NCI-H748 treated with DMSO at 0.1 percent for 48 hours (cell line): ENCODE measurements around the gene PRDM8.

Experiments used
- DNase-seq: peaks from one replicate; lab custom pipeline; 2025; lab: John Stamatoyannopoulos, UW

Gene PRDM8

GRCh38 chr4:80201252-80202151 is 4.2 kb downstream of the PRDM8 start:
- no peak for DNase-seq

GRCh38 chr4:80202190-80202711 is 4.9 kb downstream of the PRDM8 start:
- no peak for DNase-seq

DNA sequence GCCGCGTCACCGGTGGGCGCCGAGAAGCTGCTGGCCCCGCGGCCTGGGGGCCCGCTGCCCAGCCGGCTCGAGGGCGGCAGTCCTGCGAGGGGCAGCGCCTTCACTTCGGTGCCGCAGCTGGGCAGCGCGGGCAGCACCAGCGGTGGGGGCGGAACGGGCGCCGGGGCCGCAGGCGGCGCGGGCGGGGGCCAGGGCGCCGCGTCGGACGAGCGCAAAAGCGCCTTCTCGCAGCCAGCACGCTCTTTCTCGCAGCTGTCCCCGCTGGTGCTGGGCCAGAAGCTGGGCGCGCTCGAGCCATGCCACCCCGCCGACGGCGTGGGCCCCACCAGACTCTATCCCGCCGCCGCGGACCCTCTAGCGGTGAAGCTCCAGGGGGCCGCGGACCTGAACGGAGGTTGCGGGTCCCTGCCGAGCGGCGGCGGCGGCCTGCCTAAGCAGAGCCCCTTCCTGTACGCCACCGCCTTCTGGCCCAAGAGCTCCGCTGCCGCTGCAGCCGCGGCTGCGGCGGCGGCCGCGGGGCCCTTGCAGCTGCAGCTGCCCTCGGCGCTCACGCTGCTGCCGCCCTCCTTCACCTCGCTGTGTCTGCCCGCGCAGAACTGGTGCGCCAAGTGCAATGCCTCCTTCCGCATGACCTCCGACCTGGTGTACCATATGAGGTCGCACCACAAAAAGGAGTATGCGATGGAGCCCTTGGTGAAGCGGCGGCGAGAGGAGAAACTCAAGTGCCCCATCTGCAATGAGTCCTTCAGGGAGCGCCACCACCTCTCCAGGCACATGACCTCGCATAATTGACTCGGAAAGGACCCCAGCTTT is 5.6 kb downstream of the PRDM8 start:
- DNase-seq = no peak

- DNase-seq = no peak
Measured at GRCh38 chr4:80204433-80205011, 7.2 kb downstream of the PRDM8 start.

- DNase-seq = no peak
Measured at GRCh38 chr4:80206111-80206510, 8.8 kb downstream of the PRDM8 start.

DNA sequence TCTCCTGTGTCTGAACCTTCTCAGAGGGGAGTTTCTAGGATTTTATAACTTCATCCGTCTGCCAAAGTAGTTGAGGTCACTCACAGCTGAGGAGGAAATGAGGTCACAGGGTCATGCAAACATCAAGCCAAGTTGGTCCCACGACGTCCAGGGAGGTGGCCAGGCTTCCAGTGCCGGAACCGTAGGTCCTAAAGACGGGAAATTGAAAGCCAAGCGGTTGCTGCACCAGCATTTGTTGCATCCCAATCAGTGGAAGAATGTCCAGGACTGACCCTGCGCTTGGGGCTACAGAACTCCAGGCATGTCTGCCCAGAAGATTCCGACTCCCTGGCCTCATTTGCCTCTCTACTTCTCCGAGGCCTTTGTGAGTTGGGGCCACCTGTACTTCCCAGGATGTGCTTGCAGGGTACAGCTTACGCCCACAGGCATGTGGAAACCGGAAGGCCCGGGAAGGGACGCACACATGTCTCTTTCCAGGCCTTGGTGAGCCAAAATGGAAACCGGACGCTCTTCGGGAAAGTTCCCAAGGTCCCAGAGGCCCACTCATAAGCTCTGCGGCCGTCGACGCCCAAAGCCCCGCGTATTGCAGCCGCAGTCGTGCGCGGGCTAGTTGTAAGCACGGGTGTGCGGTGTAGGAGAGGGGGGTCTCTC is 9.3 kb downstream of the PRDM8 start:
- no peak for DNase-seq

GRCh38 chr4:80207172-80207583 is 9.9 kb downstream of the PRDM8 start:
- DNase-seq = no peak

DNA sequence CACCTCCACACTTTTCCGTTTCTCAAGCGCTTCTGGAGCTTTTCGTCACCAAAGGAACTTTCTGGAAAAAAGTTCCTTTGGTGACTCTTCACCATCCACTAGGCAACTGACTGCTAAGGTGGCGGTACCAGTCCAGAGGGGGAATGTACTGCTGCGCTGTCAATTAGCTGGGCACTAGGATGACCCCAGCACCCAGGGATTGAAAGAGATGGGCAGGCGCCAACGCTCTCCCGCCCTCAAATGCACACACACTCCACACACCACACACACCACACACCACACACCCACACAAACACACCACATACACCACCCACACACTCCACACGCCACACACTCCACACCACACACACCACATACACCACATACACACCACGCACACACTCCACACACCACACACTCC is 10.4 kb downstream of the PRDM8 start:
- no peak for DNase-seq

GRCh38 chr4:80208610-80209339 is 11.5 kb downstream of the PRDM8 start:
- DNase-seq = no peak

DNA sequence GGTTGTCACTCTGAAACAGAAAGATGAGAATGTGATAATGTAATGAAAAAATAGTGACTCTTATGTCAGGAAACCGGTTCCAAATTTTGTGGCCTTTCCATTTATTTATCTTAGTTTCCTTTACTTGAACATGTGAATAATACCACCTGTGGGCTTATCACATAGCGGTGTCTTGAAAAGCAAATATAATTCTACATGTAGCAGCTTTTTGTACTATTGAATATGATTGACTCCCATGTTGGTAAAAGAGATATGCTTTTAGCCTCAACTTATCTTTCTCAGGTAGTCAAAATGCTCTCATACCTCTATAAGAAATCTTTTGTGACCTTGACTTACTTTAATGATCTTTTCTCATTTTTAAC is 12.0 kb downstream of the PRDM8 start:
- no peak for DNase-seq

DNA sequence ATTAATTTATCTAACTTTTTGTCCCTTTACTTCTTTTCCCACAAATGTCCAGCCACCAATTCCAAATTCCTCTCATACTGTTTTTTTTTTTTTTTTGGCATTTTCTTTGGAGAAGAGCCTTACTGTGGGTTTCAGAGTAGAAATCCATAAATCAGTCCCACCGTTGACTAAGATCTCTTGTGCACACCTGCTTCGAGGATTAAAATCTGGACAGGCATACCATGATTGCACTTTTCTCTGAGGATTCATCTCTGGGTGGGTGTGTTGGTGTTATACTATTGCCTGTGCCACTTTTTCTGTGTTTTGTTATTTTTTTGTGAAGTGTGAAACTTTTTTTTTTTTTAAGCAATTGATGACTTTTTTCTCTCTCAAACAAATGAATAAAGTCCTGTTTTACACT is 13.2 kb downstream of the PRDM8 start:
- DNase-seq = no peak

DNA sequence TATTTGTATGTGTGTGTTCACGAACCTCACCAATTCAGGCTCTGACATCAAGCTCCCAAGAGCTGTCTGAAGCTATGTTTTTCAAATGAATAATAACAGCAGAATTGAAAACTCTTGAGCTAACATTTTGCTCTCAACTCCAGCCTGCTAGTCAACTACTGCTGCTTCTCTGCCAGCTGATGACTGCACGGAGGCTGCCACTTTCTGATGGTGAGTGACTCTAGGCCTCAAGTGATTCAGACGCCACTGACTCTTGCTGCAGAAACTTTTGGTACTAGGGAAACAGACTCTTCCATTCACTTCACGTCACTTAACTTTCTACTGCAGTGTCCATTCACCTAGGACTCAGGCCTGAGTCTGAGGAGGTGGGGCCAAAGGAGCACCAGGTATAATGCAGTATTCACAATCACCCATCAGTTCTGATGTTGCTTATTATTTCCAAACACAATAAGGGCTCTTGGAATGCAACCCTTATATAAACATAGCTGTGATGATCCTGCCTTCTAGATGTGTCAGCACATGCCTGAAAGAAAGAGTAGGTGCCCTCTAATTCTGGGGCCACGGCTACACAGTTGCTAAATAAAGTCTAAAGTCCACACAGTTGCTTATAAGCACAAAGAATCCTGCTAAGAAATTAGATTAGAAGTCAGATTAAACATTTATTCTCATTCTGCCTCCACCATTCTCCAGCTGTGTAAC is 16.0 kb downstream of the PRDM8 start:
- no peak for DNase-seq

DNA sequence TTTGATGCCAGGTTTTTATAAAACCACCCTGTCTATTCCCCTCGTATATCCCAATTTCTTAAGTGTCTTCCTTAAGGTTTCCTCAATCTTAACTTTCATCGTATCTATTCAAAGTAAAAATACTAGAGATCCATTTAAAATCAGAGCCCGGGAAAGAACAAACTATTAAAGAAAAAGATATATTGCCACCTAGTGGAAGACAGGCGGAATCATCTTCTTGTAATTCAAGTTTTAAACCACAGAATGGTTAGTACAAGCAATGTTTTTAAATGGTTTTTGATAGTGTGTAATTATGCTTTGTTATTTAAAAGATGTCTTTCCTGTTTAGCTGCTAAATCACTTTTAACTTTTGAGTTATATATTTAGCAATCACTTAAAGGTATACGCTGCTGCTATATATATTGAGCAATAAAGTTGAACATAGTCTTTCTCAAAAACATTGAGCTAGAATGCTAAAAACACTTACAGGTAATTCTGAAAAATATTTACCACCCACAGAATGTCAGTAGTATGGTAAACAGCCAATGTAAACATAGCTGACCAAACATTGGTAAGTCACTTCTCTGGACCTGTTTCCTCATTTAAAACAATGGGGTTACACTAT is 18.2 kb downstream of the PRDM8 start:
- peak; percentile 59 for DNase-seq

GRCh38 chr4:80216100-80216761 is 18.9 kb downstream of the PRDM8 start:
- no peak for DNase-seq

- DNase-seq = no peak
Measured at GRCh38 chr4:80219301-80220025, 22.2 kb downstream of the PRDM8 start.

DNA sequence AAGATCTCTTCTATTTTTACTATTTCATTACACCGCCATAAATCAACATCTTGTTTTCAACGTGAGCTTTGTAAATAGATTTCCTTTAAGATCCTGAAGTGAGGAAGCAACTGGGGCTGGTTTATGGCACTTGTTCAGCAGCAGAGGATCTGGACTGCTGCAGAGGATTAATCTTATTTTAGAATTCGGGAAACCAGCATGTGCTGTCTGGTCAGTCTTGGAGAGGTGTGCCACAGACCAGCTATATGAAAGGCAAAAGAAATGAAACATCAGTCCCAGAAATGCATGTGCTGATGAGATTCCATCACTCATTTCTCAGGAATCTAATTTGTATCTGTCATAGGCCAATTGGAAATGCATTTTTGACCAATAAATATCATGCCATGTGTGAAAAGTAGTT is 23.4 kb downstream of the PRDM8 start:
- DNase-seq = no peak

DNA sequence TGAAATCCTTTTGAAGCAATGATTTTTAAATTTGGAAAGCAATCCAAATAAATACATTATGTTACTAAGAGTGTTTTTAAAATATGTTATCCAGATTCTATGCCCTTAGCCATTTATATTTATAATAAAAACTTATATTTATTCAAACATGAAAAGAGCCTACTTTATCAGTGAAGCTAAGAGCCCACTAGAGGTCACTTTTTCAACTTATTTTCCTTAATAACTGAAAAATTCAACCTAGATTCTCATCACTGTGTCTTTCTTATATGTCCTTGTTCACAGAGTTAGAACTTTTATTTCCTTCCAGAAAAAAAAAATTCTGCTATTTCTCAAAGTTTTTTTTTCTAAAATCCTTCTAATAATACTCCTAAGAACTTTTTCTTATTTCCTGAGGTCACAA is 23.9 kb downstream of the PRDM8 start:
- peak; percentile 30 for DNase-seq

- no peak for DNase-seq
Measured at GRCh38 chr4:80225595-80225994, 28.3 kb downstream of the PRDM8 start.

DNA sequence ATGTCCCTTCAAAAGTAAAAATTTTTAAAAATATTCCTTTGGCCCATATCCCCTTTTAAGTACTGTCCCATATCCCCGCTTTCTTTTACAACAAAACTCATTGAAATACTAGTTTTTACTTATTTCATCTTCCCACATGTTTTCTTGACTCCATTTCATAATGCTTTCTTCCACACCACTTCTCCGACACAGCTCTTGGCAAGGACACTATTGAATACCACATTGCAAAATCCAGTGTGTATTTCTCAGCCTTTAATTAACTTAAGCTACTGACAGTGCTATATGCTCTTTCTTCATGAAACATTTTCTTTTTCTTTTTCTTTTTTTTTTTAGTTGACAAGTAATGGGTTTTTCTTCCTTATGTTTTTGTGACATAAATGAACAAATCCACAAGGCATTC is 28.8 kb downstream of the PRDM8 start:
- DNase-seq = no peak
